Measurements from ENCODE around the gene TST. TPM values are rescaled to one million over a fixed set of nuclear protein-coding genes. Genes with fewer than 3 reads are reported as not detected.

The TST gene
- total RNA-seq, 2 experiments from 2014 or later, result 2.4 to 3.4 TPM

Other genes starting within 250 kb of the TST start
- 10 to 100 TPM; 20.7 to 29.0 TPM for gene IFT27, start 243.3 kb downstream of the TST start, total RNA-seq
- gene PVALB, start 202.4 kb downstream of the TST start, total RNA-seq, result not detected
- 10 to 100 TPM; 22.7 to 23.3 TPM for gene NCF4, start 158.4 kb downstream of the TST start, total RNA-seq
- gene CSF2RB, start 105.8 kb downstream of the TST start, total RNA-seq, result under 1 TPM; 0.58 to 0.67 TPM
- 10 to 100 TPM; 15.6 to 18.8 TPM for gene MPST, start 295 bp upstream of the TST start, total RNA-seq
- 10 to 100 TPM; 25.7 to 29.7 TPM for gene KCTD17, start 32.3 kb upstream of the TST start, total RNA-seq
- gene TMPRSS6, start 90.3 kb upstream of the TST start, total RNA-seq, result under 1 TPM; 0.50 to 0.73 TPM
- gene IL2RB, start 130.5 kb upstream of the TST start, total RNA-seq, result 100 to 1,000 TPM; 100 to 115 TPM
- gene C1QTNF6, start 168.8 kb upstream of the TST start, total RNA-seq, result 1 to 10 TPM; 7.6 to 8.3 TPM
- gene SSTR3, start 193.0 kb upstream of the TST start, total RNA-seq, result 10 to 100 TPM; 10.1 to 10.2 TPM
- gene RAC2, start 224.8 kb upstream of the TST start, total RNA-seq, result 1,000 to 10,000 TPM; 1,015 to 1,117 TPM